Measurements from ENCODE around the gene OR9Q1.

The OR9Q1 gene

GRCh38 chr11:58222721-58223120, 199.0 kb downstream of the OR9Q1 start:
- H3K4me3 ChIP-seq (ENCODE audit: low read depth, low read length), result no peak overlapping the region
- DNase-seq (ENCODE audit: low read depth), result no peak
- in situ Hi-C loops (cut with HindIII; ENCODE audit: low sequenced_read_pairs), result no loop called here
- TF ChIP-seq, protein P1, sequence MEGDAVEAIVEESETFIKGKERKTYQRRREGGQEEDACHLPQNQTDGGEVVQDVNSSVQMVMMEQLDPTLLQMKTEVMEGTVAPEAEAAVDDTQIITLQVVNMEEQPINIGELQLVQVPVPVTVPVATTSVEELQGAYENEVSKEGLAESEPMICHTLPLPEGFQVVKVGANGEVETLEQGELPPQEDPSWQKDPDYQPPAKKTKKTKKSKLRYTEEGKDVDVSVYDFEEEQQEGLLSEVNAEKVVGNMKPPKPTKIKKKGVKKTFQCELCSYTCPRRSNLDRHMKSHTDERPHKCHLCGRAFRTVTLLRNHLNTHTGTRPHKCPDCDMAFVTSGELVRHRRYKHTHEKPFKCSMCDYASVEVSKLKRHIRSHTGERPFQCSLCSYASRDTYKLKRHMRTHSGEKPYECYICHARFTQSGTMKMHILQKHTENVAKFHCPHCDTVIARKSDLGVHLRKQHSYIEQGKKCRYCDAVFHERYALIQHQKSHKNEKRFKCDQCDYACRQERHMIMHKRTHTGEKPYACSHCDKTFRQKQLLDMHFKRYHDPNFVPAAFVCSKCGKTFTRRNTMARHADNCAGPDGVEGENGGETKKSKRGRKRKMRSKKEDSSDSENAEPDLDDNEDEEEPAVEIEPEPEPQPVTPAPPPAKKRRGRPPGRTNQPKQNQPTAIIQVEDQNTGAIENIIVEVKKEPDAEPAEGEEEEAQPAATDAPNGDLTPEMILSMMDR (IDR thresholded peaks at IDR 0.05; ENCODE audit: low read depth, low read length, missing control alignments), result no peak

DNA sequence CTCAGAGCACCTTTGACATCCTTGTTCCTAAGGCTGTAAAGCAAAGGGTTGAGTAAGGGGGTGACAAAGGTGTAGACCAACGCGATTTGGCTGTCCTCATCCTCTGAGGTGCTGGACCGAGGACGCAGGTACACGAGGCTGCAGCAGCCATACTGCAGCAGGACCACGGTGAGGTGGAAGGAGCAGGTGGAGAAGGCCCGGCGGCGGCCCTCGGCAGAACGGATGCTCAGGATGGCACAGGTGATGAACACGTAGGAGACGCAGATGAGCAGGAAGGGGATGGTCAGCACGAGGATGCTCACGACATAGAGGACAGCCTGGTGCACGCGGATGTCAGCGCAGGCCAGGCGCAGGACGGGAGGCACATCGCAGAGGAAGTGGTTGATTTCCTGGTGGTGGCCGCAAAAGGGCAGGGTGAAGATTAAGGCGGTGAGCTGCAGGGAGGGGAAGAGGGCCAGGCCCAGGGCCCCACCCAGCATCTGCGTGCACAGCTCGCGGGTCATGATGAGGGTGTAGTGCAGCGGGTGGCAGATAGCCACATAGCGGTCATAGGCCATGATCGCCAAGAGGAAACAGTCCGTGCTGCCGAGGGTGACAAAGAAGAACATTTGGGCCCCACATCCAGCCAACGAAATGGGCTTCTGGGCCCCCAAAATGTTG, 204.4 kb downstream of the OR9Q1 start:
- no peak overlapping the region for H3K4me3 ChIP-seq (ENCODE audit: low read depth, low read length)
- DNase-seq (ENCODE audit: low read depth), result no peak
- in situ Hi-C loops (cut with HindIII; ENCODE audit: low sequenced_read_pairs), result no loop called here
- TF ChIP-seq, protein P1 (IDR thresholded peaks at IDR 0.05; ENCODE audit: low read depth, low read length, missing control alignments), result no peak
